Measurements from ENCODE around the gene RBMS3.

DNA sequence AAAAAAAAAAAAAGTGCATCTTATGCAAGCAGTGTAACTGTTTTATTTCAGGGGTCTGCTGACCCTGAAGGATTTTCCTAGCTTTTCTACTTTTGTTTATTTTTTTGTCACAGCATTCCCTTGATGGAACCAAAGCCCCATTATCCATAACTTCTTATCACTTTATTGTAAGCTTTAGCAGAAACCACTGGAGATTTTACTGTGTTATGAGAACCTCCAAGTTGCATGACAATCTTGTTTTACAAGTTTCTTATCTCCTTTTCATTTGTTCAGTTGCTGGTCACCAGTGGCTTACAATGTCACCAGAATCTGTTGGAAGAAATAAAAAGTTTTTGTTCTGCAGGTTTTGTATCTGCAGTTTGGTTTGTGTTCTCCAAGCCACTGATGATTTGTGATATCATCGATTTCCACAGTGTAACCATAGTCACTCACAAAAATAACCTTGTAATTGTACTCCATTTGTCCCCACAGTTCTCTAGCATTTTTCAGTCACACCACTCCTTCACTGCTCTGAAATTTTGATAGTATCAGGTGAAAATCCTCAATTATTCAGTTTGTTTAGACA lies 660.0 kb downstream of the RBMS3 start:
- TF ChIP-seq, protein P1, sequence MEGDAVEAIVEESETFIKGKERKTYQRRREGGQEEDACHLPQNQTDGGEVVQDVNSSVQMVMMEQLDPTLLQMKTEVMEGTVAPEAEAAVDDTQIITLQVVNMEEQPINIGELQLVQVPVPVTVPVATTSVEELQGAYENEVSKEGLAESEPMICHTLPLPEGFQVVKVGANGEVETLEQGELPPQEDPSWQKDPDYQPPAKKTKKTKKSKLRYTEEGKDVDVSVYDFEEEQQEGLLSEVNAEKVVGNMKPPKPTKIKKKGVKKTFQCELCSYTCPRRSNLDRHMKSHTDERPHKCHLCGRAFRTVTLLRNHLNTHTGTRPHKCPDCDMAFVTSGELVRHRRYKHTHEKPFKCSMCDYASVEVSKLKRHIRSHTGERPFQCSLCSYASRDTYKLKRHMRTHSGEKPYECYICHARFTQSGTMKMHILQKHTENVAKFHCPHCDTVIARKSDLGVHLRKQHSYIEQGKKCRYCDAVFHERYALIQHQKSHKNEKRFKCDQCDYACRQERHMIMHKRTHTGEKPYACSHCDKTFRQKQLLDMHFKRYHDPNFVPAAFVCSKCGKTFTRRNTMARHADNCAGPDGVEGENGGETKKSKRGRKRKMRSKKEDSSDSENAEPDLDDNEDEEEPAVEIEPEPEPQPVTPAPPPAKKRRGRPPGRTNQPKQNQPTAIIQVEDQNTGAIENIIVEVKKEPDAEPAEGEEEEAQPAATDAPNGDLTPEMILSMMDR (conservative IDR thresholded peaks at IDR 0.05; ENCODE audit: low read depth, low read length), result no peak
- TF ChIP-seq EZH2 (IDR thresholded peaks at IDR 0.05; ENCODE audit: borderline replicate concordance, low read depth, low read length, poor library complexity, severe bottlenecking), result no peak

All from A673 (cell line).